Chondrocyte (in vitro differentiated cells): ENCODE measurements around the gene GMNC. TPM values are rescaled to one million over a fixed set of nuclear protein-coding genes. Genes with fewer than 3 reads are reported as not detected.
A peak's percentile ranks its signal among the peaks of the same experiment; 100 is the strongest.

Experiments used
- DNase-seq: peaks from one replicate; pipeline ENCODE4 v3.0.0; 2021; ENCODE audit warnings: mixed read lengths, low spot score
- H3K27ac Mint-ChIP-seq: one replicate; pipeline ENCODE4 v1.8.0; 2021; ENCODE audit warnings: mild to moderate bottlenecking, moderate library complexity, mixed read lengths; ENCODE audit not compliant: unreplicated experiment
- H3K27me3 Mint-ChIP-seq: 2 replicates; pipeline ENCODE4 v1.8.0; 2021; ENCODE audit warnings: low read depth, mixed read lengths
- H3K36me3 Mint-ChIP-seq: 2 replicates; pipeline ENCODE4 v1.8.0; 2021; ENCODE audit warnings: low read depth, mixed read lengths
- H3K4me1 Mint-ChIP-seq: 2 replicates; pipeline ENCODE4 v1.8.0; 2021; ENCODE audit warnings: low read depth, mild to moderate bottlenecking, mixed read lengths
- H3K4me3 Mint-ChIP-seq: one replicate; pipeline ENCODE4 v1.8.0; 2021; ENCODE audit warnings: mild to moderate bottlenecking, moderate library complexity, mixed read lengths; ENCODE audit not compliant: unreplicated experiment
- H3K9me3 Mint-ChIP-seq: 2 replicates; pipeline ENCODE4 v1.8.0; 2021; ENCODE audit warnings: low read depth, mixed read lengths
- CTCF ChIP-seq: fragments of 200-600 bp; sonication (generic); IDR thresholded peaks from 2 replicates; pipeline ENCODE4 v1.5.0; 2021; ENCODE audit warnings: antibody characterized with exemption, mild to moderate bottlenecking, moderate library complexity
- long read RNA-seq: library from polyadenylated mRNA; stranded (forward); transcript quantifications from one replicate; pipeline ENCODE4 v2.0.0, GENCODE V29; 2021
- total RNA-seq: library from RNA; stranded (reverse); gene quantifications from 3 replicates; pipeline ENCODE4 v1.2.1, GENCODE V29; 2021

GMNC gene
- 0.05 to 0.29 TPM in 2 of 3 replicates, not detected in the other for total RNA-seq
- long read RNA-seq = 0 reads

- Mint-ChIP-seq H3K4me3 (peak within 1 kb of the TSS; percentile 75), H3K36me3 (no peaks in the 10 kb centered on the region), H3K27ac (peak within 1 kb of the TSS; percentile 70), H3K4me1 (peaks cover 8% of the 10 kb centered on the region), H3K27me3 (peaks cover 43% of the 10 kb centered on the region), H3K9me3 (no peaks in the 10 kb centered on the region)
- no peak for DNase-seq
- TF ChIP-seq CTCF = no peak
Observed at GRCh38 chr3:190862209-190863118, at the start of gene GMNC. Gene GMNC (minus strand): TSS chr3:190862694. CDS start chr3:190862615, 79 bp downstream.

GRCh38 chr3:190911382-190911781 lies 48.9 kb upstream of the GMNC start:
- Mint-ChIP-seq H3K4me1 (no peaks in the 10 kb centered on the region), H3K27me3 (peaks cover 21% of the 10 kb centered on the region), H3K4me3 (no peak overlapping the region), H3K36me3 (no peaks in the 10 kb centered on the region), H3K27ac (no peak overlapping the region), H3K9me3 (no peaks in the 10 kb centered on the region)
- DNase-seq = no peak
- TF ChIP-seq CTCF = no peak

GRCh38 chr3:190909908-190910307 lies 47.4 kb upstream of the GMNC start:
- H3K4me3 Mint-ChIP-seq = no peak overlapping the region

GRCh38 chr3:190903156-190903555 lies 40.7 kb upstream of the GMNC start:
- TF ChIP-seq CTCF = no peak
- Mint-ChIP-seq H3K27me3 (peaks cover 4% of the 10 kb centered on the region), H3K27ac (no peak overlapping the region), H3K4me1 (no peaks in the 10 kb centered on the region), H3K36me3 (no peaks in the 10 kb centered on the region), H3K4me3 (no peak overlapping the region), H3K9me3 (peaks cover 13% of the 10 kb centered on the region)
- no peak for DNase-seq

More at GRCh38 chr3:190909908-190910307, 47.4 kb upstream of the GMNC start:
- Mint-ChIP-seq H3K36me3 (no peaks in the 10 kb centered on the region), H3K4me1 (no peaks in the 10 kb centered on the region), H3K9me3 (no peaks in the 10 kb centered on the region), H3K27me3 (peaks cover 14% of the 10 kb centered on the region), H3K27ac (no peak overlapping the region)
- peak; percentile 51 for DNase-seq
- no peak for TF ChIP-seq CTCF

- no peaks in the 10 kb centered on the region for H3K36me3 Mint-ChIP-seq
- no peak overlapping the region for H3K4me3 Mint-ChIP-seq
- H3K4me1 Mint-ChIP-seq = no peaks in the 10 kb centered on the region
- no peak for TF ChIP-seq CTCF
- no peak for DNase-seq
- H3K27ac Mint-ChIP-seq = no peak overlapping the region
- peaks cover 19% of the 10 kb centered on the region for H3K9me3 Mint-ChIP-seq
- peaks cover 4% of the 10 kb centered on the region for H3K27me3 Mint-ChIP-seq
Observed at GRCh38 chr3:190902292-190902691, 39.8 kb upstream of the GMNC start.
